NB4 (cell line): ENCODE data around the gene NOTUM.

Experiments
- CTCF ChIP-seq: IDR thresholded peaks from one replicate; pipeline ENCODE4 v1.5.1; 2012; ENCODE audit warnings: low read depth, low read length
- POLR2A ChIP-seq: IDR thresholded peaks from 2 replicates; pipeline ENCODE4 v1.6.1; 2011; ENCODE audit warnings: mild to moderate bottlenecking; ENCODE audit not compliant: insufficient read length; ENCODE audit errors: extremely low read depth

GRCh38 chr17:82008941-82009405, 48.0 kb upstream of the NOTUM start:
- no peak for TF ChIP-seq POLR2A
- TF ChIP-seq CTCF: no peak
